HCT116 (cell line): Measurements from ENCODE around the gene PODN. TPM values are rescaled to one million over a fixed set of nuclear protein-coding genes. Genes with fewer than 3 reads are reported as not detected.

Experiments used
- ATAC-seq: fragments of 200-7000 bp; cut with Tn5 transposase; 2 replicates; pipeline ENCODE4 v1.9.1; 2020; ENCODE audit warnings: mild to moderate bottlenecking, moderate library complexity
- BruUV-seq: library from RNA; stranded (reverse); fragments of 400-500 nt; replicated peaks from 2 replicates; lab custom pipeline; 2021; lab: Mats Ljungman, UMichigan
- CTCF ChIA-PET: fragments of 300-600 bp; sonication (Branson Sonifier 250); formaldehyde crosslinking; loops from one replicate; lab custom pipeline; 2021; ENCODE audit warnings: antibody characterized with exemption; lab: Charles Lee
- POLR2A ChIA-PET: fragments of 300-600, 350-600 bp; sonication (Branson Sonifier 250); formaldehyde crosslinking; loops from one replicate; lab custom pipeline; 2021; ENCODE audit warnings: antibody characterized with exemption; lab: Charles Lee
- RAD21 ChIA-PET, 2 experiments: fragments of 300-600 bp; sonication (Branson Sonifier 250); formaldehyde crosslinking; loops; one replicate each; lab custom pipeline; 2023; ENCODE audit warnings: low total read pairs in 2 of 2; ENCODE audit not compliant: uncharacterized antibody in 2 of 2, unreplicated experiment in 2 of 2, low non-redundant PET in 1 of 2; lab: Charles Lee
- DNase-seq: peaks from one replicate; pipeline ENCODE4 v3.0.0-alpha.2; 2010; ENCODE audit warnings: low read depth, low spot score
- H2AFZ ChIP-seq: fragments of 200-600 bp; shearing (Covaris generic), sonication (generic); 2 replicates; pipeline ENCODE4 v1.6.1; 2017; ENCODE audit warnings: low read depth, mixed run types, mixed read lengths, antibody characterized with exemption, low read length; ENCODE audit not compliant: poor library complexity, severe bottlenecking
- H3K27ac ChIP-seq: 2 replicates; pipeline ENCODE4 v1.5.1; 2012; ENCODE audit warnings: low read depth, low read length
- H3K27me3 ChIP-seq: fragments of 200-600 bp; sonication (generic); 2 replicates; pipeline ENCODE4 v1.6.1; 2016; ENCODE audit warnings: mixed run types, low read length, mixed read lengths; ENCODE audit not compliant: insufficient read depth
- H3K36me3 ChIP-seq, 2 experiments: fragments of 200-500 bp in 1 of 2; fragments of 200-600 bp in 1 of 2; sonication (Bioruptor generic) in 1 of 2; sonication (generic) in 1 of 2; 2 replicates each; pipeline versions ENCODE4 v1.5.1 to v1.6.1; 2014 to 2016; ENCODE audit warnings: low read length in 2 of 2, inconsistent platforms in 1 of 2, mixed read lengths in 1 of 2, mixed run types in 1 of 2; ENCODE audit not compliant: insufficient read depth in 2 of 2, control insufficient read depth in 1 of 2
- H3K4me1 ChIP-seq, 2 experiments: fragments of 200-600 bp in 1 of 2; sonication (generic) in 1 of 2; 2 replicates each; pipeline versions ENCODE4 v1.5.1 to v1.6.1; 2012 to 2017; ENCODE audit warnings: low read length in 2 of 2, inconsistent platforms in 1 of 2, mild to moderate bottlenecking in 1 of 2, mixed read lengths in 1 of 2, mixed run types in 1 of 2, moderate library complexity in 1 of 2; ENCODE audit not compliant: insufficient read depth in 2 of 2, control insufficient read depth in 1 of 2
- H3K4me2 ChIP-seq: fragments of 200-600 bp; sonication (generic); 2 replicates; pipeline ENCODE4 v1.6.1; 2017; ENCODE audit warnings: mixed run types, low read length, mixed read lengths
- H3K4me3 ChIP-seq, 2 experiments: fragments of 200-600 bp in 1 of 2; sonication (generic) in 1 of 2; replicated peaks in 1 of 2; 2 replicates each; pipeline ENCODE4 v1.5.1; 2011 to 2016; ENCODE audit warnings: low read length in 2 of 2, control low read depth in 1 of 2, low read depth in 1 of 2, mild to moderate bottlenecking in 1 of 2, mixed read lengths in 1 of 2, mixed run types in 1 of 2
- H3K79me2 ChIP-seq: fragments of 200-600 bp; sonication (generic); 2 replicates; pipeline ENCODE4 v1.6.1; 2017; ENCODE audit warnings: mild to moderate bottlenecking, mixed run types, low read length, moderate library complexity, mixed read lengths; ENCODE audit not compliant: insufficient read depth
- H3K9ac ChIP-seq: fragments of 200-600 bp; sonication (generic); 2 replicates; pipeline ENCODE4 v1.6.1; 2016; ENCODE audit warnings: low read length, mixed read lengths
- H3K9me2 ChIP-seq: fragments of 200-600 bp; sonication (generic), shearing (Covaris generic); 2 replicates; pipeline ENCODE4 v1.6.1; 2017; ENCODE audit warnings: mixed run types, mild to moderate bottlenecking, moderate library complexity; ENCODE audit not compliant: insufficient read depth
- H3K9me3 ChIP-seq, 2 experiments: fragments of 200-500 bp in 1 of 2; fragments of 200-600 bp in 1 of 2; sonication (Bioruptor generic) in 1 of 2; sonication (generic) in 1 of 2; 2 replicates each; pipeline ENCODE4 v1.6.1; 2014 to 2017; ENCODE audit warnings: low read length in 2 of 2, mixed read lengths in 2 of 2, inconsistent platforms in 1 of 2, low read depth in 1 of 2, mild to moderate bottlenecking in 1 of 2, mixed run types in 1 of 2, moderate library complexity in 1 of 2; ENCODE audit not compliant: control insufficient read depth in 1 of 2, insufficient read depth in 1 of 2
- H4K20me1 ChIP-seq: fragments of 200-600 bp; sonication (generic), shearing (Covaris generic); 2 replicates; pipeline ENCODE4 v1.6.1; 2017; ENCODE audit warnings: mixed run types, mild to moderate bottlenecking, moderate library complexity; ENCODE audit not compliant: insufficient read depth
- CBX3 ChIP-seq: IDR thresholded peaks from 2 replicates; pipeline ENCODE4 v1.6.1; 2012; ENCODE audit warnings: low read depth
- EGR1 ChIP-seq: IDR thresholded peaks from 2 replicates; pipeline ENCODE4 v1.6.1; 2012; ENCODE audit warnings: low read depth
- ELF1 ChIP-seq: IDR thresholded peaks from 2 replicates; pipeline ENCODE4 v1.6.1; 2012; ENCODE audit warnings: low read depth, borderline replicate concordance
- EZH2 ChIP-seq: fragments of 200-600 bp; sonication (generic); IDR thresholded peaks from 2 replicates; pipeline ENCODE4 v1.6.1; 2017; ENCODE audit warnings: antibody characterized with exemption, mixed run types
- FOSL1 ChIP-seq: IDR thresholded peaks from 2 replicates; pipeline ENCODE4 v1.6.1; 2012; ENCODE audit warnings: low read depth
- JUND ChIP-seq: IDR thresholded peaks from 2 replicates; pipeline ENCODE4 v1.6.1; 2012
- POLR2AphosphoS5 ChIP-seq: IDR thresholded peaks from 2 replicates; pipeline ENCODE4 v1.6.1; 2011; ENCODE audit warnings: mild to moderate bottlenecking, low read depth, low read length, moderate library complexity
- RAD21 ChIP-seq: IDR thresholded peaks from 2 replicates; pipeline ENCODE4 v1.6.1; 2012; ENCODE audit warnings: low read depth, mild to moderate bottlenecking
- SP1 ChIP-seq: IDR thresholded peaks from 2 replicates; pipeline ENCODE4 v1.6.1; 2012; ENCODE audit warnings: low read depth
- SRF ChIP-seq: IDR thresholded peaks from 2 replicates; pipeline ENCODE4 v1.6.1; 2012; ENCODE audit warnings: low read depth
- TCF7L2 ChIP-seq: IDR thresholded peaks from 2 replicates; pipeline ENCODE4 v1.7.0; 2011; ENCODE audit warnings: borderline replicate concordance, inconsistent platforms; ENCODE audit not compliant: insufficient read depth, insufficient read length; ENCODE audit errors: extremely low read depth
- YY1 ChIP-seq: IDR thresholded peaks from 2 replicates; pipeline ENCODE4 v1.6.1; 2011; ENCODE audit warnings: low read length, low read depth, moderate library complexity, mild to moderate bottlenecking; ENCODE audit not compliant: insufficient replicate concordance; ENCODE audit errors: extremely low read depth
- ZNF274 ChIP-seq: fragments of 200-500 bp; sonication (Bioruptor generic); IDR thresholded peaks from 2 replicates; pipeline ENCODE4 v1.6.1; 2014; ENCODE audit warnings: mild to moderate bottlenecking, low read depth, low read length, inconsistent platforms
- intact Hi-C: fragments of 100-400 bp; cut with micrococcal nuclease; formaldehyde crosslinking; loops from 2 replicates; pipeline ENCODE4 v1.10.0; 2022
- total RNA-seq: library from RNA; stranded (reverse); gene quantifications from one replicate; pipeline ENCODE4 v1.2.1, GENCODE V29; 2021; ENCODE audit not compliant: unreplicated experiment
- TF ChIP-seq, protein P1 (sequence below): IDR thresholded peaks from 2 replicates; pipeline ENCODE4 v1.6.1; 2012
- TF ChIP-seq, protein P2 (sequence below), 3 experiments: fragments of 200-600 bp in 1 of 3; sonication (generic) in 1 of 3; IDR thresholded peaks in 2 of 3; conservative IDR thresholded peaks in 1 of 3; 2 replicates each; pipeline ENCODE4 v1.5.1; 2012 to 2017; ENCODE audit warnings: low read depth in 2 of 3, low read length in 2 of 3, antibody characterized with exemption in 1 of 3, borderline replicate concordance in 1 of 3, control low read depth in 1 of 3, mild to moderate bottlenecking in 1 of 3, mixed read lengths in 1 of 3, mixed run types in 1 of 3, moderate library complexity in 1 of 3; ENCODE audit not compliant: insufficient read depth in 1 of 3
- TF ChIP-seq, protein P3 (sequence below): IDR thresholded peaks from 2 replicates; pipeline ENCODE4 v1.6.1; 2011; ENCODE audit warnings: mild to moderate bottlenecking, low read length, moderate library complexity; ENCODE audit not compliant: insufficient replicate concordance; ENCODE audit errors: extremely low read depth
- TF ChIP-seq, protein P4 (sequence below): IDR thresholded peaks from 2 replicates; pipeline ENCODE4 v1.6.1; 2012; ENCODE audit warnings: low read depth

The PODN gene
- total RNA-seq, 1 experiment from 2014 or later = 0.22 TPM

DNA sequence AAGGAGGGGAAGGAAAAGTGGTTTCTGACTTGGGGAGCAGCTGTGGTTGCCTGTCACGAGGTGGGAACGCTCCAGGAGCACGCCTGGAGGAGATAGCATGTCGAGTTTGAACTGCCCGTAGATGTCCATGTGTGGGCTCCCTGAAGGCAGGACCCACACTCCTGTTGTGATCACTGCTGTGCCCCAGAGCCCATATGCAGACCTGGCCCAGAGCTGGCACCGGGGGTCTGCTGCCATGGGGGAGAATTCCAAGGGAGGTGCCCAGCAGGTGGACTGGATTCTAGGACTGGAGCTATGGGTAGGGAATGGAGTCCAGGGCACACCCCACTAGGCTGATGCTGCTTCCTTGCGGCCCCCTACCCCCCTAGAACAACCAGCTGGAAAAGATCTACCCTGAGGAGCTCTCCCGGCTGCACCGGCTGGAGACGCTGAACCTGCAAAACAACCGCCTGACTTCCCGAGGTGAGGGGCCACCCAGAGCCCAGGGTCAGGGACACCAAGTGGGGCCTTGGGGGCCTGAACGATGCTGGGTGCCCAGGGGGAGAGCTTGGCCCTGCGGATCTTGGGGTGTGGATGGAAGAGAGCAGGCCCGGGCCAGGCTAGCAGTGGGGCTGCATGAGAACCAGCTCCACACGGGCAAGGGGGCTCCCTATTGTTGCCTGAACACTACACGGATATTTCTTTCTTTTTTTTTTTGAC, 9.3 kb downstream of the PODN start:
- DNase-seq = no peak
- Histone ChIP-seq H3K27me3 (no peaks in the 10 kb centered on the region), H3K9ac (no peak overlapping the region), H4K20me1 (no peaks in the 10 kb centered on the region), H3K9me2 (no peaks in the 10 kb centered on the region), H3K9me3 (no peaks in the 10 kb centered on the region), H3K79me2 (no peaks in the 10 kb centered on the region), H2AFZ (no peak overlapping the region), H3K4me1 (no peaks in the 10 kb centered on the region), H3K4me2 (no peak overlapping the region), H3K4me3 (no peak overlapping the region), H3K27ac (no peak overlapping the region), H3K36me3 (no peaks in the 10 kb centered on the region)
- no TSS peak for BruUV-seq
- ChIA-PET POLR2A (no interaction called here), RAD21 (no interaction called here), CTCF (no interaction called here)
- TF ChIP-seq TCF7L2 (no peak), POLR2AphosphoS5 (no peak), FOSL1 (no peak), ZNF274 (no peak), ELF1 (no peak), CBX3 (no peak), SRF (no peak), SP1 (no peak), EGR1 (no peak), EZH2 (no peak), JUND (no peak), RAD21 (no peak), YY1 (no peak)
- TF ChIP-seq, protein P1, sequence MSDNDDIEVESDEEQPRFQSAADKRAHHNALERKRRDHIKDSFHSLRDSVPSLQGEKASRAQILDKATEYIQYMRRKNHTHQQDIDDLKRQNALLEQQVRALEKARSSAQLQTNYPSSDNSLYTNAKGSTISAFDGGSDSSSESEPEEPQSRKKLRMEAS = no peak
- TF ChIP-seq, protein P2, sequence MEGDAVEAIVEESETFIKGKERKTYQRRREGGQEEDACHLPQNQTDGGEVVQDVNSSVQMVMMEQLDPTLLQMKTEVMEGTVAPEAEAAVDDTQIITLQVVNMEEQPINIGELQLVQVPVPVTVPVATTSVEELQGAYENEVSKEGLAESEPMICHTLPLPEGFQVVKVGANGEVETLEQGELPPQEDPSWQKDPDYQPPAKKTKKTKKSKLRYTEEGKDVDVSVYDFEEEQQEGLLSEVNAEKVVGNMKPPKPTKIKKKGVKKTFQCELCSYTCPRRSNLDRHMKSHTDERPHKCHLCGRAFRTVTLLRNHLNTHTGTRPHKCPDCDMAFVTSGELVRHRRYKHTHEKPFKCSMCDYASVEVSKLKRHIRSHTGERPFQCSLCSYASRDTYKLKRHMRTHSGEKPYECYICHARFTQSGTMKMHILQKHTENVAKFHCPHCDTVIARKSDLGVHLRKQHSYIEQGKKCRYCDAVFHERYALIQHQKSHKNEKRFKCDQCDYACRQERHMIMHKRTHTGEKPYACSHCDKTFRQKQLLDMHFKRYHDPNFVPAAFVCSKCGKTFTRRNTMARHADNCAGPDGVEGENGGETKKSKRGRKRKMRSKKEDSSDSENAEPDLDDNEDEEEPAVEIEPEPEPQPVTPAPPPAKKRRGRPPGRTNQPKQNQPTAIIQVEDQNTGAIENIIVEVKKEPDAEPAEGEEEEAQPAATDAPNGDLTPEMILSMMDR (IDR thresholded peaks at IDR 0.05 in 2 of 3, conservative IDR thresholded peaks at IDR 0.05 in 1 of 3; ENCODE audit: borderline replicate concordance in 1 of 3, insufficient read depth in 1 of 3, low read depth in 2 of 3, low read length in 2 of 3) = no peak
- TF ChIP-seq, protein P3, sequence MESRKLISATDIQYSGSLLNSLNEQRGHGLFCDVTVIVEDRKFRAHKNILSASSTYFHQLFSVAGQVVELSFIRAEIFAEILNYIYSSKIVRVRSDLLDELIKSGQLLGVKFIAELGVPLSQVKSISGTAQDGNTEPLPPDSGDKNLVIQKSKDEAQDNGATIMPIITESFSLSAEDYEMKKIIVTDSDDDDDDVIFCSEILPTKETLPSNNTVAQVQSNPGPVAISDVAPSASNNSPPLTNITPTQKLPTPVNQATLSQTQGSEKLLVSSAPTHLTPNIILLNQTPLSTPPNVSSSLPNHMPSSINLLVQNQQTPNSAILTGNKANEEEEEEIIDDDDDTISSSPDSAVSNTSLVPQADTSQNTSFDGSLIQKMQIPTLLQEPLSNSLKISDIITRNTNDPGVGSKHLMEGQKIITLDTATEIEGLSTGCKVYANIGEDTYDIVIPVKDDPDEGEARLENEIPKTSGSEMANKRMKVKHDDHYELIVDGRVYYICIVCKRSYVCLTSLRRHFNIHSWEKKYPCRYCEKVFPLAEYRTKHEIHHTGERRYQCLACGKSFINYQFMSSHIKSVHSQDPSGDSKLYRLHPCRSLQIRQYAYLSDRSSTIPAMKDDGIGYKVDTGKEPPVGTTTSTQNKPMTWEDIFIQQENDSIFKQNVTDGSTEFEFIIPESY = no peak
- TF ChIP-seq, protein P4, sequence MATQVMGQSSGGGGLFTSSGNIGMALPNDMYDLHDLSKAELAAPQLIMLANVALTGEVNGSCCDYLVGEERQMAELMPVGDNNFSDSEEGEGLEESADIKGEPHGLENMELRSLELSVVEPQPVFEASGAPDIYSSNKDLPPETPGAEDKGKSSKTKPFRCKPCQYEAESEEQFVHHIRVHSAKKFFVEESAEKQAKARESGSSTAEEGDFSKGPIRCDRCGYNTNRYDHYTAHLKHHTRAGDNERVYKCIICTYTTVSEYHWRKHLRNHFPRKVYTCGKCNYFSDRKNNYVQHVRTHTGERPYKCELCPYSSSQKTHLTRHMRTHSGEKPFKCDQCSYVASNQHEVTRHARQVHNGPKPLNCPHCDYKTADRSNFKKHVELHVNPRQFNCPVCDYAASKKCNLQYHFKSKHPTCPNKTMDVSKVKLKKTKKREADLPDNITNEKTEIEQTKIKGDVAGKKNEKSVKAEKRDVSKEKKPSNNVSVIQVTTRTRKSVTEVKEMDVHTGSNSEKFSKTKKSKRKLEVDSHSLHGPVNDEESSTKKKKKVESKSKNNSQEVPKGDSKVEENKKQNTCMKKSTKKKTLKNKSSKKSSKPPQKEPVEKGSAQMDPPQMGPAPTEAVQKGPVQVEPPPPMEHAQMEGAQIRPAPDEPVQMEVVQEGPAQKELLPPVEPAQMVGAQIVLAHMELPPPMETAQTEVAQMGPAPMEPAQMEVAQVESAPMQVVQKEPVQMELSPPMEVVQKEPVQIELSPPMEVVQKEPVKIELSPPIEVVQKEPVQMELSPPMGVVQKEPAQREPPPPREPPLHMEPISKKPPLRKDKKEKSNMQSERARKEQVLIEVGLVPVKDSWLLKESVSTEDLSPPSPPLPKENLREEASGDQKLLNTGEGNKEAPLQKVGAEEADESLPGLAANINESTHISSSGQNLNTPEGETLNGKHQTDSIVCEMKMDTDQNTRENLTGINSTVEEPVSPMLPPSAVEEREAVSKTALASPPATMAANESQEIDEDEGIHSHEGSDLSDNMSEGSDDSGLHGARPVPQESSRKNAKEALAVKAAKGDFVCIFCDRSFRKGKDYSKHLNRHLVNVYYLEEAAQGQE = no peak
- intact Hi-C loops = no loop called here
- no peak for ATAC-seq
